GM18868 (cell line): ENCODE results near the gene LUC7L.
"Not testable (repeated sequence)": the region's sequence is repeated elsewhere in the genome, so short reads cannot be mapped to it uniquely, and the experiment has no call there.

Experiments
- ATAC-seq: cut with Tn5 transposase; IDR thresholded peaks from one replicate; pipeline ENCODE4 v1.9.1; 2021; ENCODE audit warnings: mild to moderate bottlenecking, moderate library complexity; ENCODE audit not compliant: unreplicated experiment

Gene LUC7L, protein sequence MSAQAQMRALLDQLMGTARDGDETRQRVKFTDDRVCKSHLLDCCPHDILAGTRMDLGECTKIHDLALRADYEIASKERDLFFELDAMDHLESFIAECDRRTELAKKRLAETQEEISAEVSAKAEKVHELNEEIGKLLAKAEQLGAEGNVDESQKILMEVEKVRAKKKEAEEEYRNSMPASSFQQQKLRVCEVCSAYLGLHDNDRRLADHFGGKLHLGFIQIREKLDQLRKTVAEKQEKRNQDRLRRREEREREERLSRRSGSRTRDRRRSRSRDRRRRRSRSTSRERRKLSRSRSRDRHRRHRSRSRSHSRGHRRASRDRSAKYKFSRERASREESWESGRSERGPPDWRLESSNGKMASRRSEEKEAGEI

DNA sequence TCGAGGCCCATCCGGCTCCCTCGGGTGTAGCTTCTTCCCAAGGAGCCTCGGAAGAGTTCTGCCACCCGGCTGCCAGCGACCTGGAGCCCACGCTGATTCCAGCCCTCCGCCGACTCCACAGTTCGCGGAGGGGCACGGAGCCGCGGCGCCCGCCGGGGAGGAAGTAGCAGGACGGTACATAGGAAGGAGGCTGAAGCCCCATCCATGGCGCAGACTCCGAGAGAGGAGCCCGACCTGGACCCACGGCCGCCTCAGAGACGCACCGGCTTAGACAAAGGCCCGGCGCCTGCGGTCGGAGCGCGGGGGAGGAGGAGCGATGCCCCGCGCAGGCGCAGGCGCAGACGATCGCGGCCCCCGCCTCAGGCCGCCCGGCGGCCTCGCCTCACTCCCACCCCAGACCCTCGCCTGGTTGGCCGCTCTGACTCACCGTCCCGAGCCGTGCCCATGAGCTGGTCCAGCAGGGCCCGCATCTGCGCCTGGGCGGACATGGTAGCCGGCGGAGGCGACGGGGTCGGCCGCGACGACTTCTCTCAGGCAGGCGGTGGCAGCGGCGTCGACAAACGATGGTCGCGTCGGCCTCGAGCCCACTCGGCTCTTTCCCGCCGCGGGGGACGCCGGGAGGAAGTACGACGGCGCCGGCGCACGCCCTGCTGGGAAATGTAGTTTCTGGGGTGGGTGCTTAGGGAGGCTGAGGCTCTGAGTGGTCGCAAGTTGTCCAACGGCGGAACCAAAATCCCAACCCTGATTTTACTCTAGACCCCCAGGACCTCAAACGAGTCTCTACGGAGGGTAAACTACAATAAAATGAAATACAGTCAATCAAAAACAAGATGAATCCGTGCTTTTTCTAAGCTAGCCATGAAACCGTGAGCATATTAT lies at the start of gene LUC7L:
LUC7L (minus strand) TSS at position 598 of the 879 bp plus-strand sequence; CDS start at position 488, 110 bp downstream.
- ATAC-seq: peak; percentile 78

DNA sequence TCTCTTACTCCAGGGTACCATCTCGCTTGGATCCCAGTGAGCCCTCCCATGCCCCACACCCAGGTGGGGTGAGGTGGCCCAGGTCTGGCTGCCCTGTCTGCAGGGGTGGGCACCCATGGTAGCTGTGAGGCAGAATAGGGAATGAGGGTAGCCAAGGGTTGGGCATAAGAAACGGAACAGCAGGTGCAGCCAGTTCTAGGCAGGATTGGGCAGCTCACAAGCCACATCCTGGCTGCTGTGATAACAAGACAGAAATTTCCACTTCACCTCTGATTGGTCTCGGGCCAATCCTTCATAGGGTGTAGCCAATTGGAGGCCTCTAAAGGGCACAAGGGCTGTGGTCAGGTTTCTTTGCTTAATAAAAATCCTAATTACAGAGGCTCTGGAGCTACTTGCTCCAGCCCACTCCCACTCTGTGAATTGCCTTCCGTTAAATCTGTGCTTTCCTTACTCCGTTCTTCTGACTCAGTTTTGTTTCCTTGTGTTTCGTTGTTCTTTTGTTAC lies 49.7 kb upstream of the LUC7L start:
- no peak for ATAC-seq

DNA sequence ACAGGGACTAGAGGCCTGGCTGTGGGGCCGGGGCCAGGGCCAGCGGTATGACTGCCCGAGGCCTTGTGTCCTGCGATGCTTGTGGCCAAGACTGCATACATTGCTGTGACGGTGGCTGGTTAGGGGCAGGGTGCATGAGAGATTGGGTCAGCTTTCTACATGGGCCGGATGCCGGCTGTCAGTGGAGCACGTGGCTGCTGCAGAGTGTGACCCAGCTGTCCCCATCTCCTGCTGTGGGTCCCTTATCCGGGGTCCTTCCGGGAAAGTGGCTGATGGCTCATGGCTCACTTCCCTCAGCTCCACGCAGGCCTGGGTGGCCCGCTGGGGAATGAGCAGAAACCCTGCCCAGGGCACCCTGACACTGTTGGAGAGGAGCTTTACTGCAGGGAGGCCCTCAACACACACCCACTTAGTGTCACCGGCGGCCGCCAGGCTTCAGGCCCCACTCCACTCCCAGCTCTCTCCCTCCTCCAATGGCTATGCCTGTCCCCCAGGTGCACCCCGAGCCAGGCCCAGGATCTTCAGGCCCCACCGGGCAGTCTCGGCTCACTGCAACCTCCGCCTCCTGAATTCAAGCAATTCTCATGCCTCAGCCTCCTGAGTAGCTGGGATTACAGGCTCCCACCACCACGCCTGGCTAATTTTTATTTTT lies 47.3 kb upstream of the LUC7L start:
- no peak for ATAC-seq

DNA sequence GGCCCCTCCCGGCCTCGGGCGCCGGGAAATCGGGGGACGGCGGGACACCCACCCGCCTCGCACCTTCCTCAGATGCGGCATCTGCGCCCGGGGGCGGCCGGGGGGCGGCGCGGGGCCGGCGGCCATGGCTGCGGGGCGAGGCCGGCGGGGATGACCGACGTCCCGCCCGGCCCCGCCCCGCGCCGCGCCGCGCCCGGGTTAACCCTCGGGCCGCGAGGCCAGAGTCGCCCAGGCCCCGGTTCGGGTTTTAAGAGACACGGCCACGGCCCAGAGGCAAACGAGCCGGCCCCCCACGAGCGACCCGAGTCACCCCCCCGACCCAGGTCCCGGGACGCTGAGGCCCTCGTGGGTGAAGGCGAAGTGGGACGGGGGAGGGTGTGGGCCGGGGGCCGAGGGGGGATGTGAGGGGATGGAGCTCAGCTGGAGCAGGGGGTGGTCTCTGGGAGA lies 46.6 kb upstream of the LUC7L start, which contains the start of gene RGS11:
RGS11 (minus strand) TSS at position 159 of the 447 bp plus-strand sequence; CDS start at position 126, 33 bp downstream.
- no peak for ATAC-seq

DNA sequence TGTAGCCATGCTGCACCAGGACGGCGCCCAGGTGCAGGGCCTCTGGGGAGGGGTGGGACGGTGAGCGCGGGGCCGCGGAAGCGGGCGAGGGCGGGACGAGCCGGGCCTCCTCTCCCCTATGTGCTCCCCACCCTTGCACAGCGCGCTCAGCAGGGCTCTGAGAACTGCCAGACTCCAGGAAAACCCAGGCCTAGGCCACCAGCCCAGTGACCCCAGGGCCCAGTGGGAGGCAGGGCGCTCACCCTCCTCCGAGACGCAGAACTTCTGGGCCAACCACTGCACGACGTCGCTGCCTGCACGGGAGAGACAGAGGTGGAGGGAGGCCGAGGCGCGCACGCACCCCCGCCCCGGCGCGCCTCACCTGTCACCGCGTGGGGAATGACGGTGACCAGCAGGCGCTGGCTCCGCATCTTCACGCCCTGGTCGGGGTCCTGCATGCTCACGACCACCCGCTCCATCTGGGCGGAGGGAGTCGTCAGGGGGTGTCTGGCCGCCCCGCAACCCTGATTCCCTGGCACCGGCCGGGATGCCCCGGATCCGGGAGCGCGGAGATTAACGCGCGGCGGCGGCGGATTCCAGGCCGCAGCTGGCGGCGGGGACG lies 45.9 kb upstream of the LUC7L start:
- no peak for ATAC-seq

DNA sequence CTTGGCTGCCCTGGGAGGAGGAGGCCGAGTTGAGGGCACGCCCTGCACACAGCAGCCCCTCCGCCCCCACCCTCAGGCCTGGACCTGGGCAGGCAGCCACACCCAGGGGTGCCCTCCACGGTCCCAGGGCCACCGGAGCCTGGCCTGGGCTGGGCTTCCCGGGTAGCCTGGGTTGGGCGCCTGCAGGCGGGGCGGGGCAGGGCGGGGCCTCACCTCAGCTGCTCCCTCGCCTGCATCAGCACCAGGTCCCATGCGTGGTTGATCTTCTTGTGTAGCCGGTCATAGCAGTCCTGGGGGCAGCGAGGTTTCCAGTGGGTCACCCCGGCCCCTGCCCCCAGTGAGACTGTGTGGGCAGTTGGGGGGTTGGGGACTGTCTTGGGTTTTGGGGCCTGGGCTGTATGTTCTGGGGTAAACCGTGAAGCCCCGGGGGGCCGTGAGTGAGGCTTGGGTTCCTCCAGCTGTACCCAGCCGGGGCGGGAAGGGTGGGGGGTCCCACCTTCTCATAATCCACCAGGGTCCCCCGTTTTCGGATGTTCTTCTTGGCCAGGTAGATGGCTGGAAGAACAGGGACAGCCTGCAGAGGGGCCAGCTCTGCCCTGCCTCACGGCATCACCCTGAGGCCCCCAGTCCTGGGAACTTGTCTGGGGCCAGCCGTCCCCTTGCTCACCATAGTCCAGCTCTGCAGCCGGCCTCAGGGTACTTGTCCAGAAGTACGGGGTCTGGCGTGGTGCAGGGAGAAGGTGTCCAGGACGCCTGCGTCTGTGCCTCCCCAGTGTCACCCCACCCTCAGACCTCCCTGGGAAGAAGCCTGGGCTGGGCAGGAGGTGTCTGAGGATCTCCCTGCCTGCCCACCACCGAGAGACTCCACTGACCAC lies 44.5 kb upstream of the LUC7L start:
- no peak for ATAC-seq

DNA sequence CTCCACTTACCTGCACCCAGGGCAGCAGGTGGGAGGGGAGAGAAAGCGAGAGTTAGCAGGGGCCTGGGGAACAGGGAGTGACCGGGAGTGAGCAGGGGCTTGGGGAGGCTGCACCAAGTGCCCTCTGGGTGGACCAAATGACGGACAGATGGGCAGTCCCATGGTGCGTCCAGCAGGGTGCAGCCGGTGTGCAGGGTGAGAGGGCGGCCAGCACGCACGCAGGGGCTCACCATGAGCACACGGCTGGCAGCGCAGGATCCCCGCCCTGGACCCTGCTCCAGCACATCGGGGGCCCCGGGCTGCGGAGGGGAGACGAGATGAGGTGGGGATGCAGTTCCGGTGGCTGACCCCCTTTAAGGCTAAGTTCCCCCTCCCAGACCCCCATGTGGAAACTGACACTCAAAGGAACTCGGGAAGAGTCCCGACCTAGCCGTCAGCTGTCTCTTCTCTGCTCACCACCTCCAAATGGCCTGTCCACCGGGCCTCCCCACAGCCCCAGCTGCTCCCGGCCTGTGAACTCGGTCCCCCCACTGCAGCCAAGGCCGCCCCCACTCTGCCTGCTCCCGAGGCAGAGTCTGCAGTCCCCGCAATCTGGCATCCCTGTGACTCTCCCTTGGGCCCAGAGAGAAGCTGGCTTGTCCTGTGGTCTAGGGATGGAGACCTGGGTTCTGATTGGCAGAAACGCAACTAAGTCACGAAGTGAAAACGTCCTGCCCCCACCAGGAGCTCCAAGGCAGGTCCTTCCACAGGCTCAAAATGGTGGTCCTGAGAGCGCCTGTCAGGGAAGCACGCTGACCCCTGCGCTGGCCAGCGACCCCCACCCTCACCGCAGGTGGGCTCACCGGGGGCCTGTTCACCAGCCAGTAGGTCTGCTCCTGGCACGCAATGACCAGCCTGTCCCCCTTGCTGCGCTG lies 43.6 kb upstream of the LUC7L start:
- no peak for ATAC-seq

DNA sequence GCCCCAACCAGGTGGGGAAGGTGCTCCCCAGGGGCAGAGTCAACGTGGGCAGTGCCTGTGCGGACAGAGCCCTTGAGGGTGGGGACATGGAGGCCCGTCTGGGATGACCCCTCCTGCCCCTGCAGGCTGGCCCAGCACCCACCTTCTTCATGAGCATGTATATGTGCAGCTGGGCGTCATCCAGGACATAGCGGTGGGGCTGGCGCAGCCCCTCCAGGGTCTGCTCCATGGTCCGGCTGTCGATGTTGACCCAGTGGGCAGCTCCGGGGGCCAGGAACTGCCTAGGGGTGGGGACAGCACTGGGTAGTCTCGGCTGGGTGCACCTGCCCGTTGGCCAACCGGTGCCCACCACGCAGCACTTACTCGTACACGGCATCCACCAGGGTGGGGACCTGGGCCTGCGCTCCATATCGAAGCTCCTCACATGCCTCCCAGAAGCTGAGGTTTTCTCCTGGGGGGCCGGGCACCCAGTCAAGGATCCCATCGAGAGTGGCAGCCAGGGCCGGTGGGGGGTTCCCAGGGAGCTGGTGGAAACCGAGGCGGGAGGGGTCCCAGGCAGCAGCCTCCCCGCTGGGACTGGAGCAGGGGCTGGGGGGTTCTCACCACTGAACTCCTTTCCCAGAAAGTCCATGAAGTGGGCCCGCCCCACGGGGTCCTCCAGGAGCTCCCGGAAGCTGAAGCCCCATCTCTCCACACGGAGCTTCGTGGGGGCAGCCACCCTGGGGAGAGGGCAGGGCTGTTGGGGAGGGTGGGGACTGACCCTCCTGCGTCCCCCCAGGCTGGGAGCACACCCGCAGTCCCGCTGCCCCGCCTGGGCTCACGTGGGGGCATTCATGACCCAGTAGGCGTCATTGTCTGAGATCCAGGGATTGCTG lies 41.4 kb upstream of the LUC7L start:
- no peak for ATAC-seq

DNA sequence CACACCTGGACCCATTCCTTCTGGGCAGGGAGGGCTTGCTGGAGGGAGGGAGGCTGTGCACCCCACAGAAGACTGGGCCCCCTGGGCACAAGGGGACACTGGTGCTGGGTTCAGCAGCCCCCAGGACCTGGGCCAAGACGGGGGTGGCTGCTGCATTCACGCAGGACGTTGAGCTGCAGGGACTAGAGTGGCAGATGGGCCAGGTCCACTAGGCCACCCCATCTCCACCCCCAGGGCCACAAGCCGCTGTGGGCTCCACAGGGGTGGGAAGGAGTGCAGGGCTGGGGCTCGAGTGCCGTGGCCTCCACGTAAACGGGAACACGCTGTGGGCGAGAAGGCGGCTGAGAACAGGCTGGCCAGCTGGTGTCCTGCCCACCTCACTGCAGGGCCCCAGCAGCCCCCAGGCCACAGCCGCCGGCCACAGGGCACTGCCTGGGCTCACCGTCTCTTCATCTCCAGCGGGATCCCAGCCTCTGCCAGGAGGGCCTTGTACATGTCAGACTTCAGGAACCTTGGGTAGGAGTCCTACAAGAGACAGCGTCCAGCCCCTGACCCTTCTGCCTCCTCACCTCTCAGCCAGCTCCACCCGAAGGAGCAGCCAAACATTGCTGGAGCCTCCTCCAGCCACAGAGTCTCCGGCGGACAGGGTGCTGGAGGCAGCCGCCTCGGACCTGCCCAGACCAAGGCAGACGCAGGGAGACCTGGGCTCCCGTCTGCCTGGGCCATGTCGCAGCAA lies 40.0 kb upstream of the LUC7L start:
- ATAC-seq: no peak

DNA sequence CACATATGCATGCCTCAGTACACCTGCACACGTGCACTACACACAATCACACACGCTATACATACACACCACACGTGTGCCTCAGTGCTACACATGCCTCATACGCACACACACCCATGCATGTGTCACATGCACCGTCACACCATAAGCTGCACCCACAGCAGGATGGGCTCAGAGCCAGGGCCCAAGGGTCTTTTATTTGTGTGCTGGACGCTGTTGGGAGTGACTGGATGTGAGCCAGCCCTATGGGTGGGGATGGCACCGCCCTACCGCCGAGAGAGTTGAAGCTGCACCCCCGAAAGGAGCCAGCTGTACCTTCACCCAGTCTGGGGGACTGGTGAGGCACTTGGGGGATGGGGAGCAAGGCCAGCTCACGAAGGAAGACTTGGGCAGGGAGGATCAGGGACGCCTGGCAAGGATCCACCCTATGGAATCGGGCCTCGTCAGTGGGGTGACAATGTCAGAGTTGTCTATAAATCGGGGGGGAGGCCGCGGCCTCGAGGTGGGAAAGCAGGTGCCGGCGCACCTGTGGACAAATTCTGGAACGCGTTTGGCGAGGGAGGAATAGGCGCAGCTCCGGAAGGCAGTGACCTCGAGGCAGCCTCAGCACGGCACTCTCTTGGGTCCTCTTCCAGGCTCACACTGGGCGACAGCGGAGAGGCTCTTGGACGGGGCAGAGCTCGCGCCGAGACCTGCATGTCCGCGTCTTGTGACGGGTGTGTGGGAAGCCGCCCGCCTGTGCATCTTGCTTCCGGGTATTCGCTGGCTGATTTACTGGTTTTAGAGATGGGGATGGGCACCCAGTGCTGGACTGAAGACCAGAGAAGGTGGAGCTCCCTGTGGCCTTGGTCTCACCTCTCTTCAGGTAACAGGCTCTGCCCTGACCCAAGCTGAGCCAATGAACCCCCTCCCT lies 39.1 kb upstream of the LUC7L start:
- ATAC-seq: no peak

DNA sequence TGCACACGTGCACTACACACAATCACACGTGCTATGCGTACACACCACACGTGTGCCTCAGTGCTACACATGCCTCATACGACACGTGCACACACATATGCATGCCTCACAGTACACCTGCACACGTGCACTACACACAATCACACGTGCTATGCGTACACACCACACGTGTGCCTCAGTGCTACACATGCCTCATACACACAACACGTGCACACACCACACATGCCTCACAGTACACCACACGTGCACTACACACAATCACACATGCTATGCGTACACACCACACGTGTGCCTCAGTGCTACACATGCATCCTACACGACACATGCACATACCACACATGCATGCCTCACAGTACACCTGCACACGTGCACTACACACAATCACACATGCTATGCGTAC lies 38.3 kb upstream of the LUC7L start:
- ATAC-seq: not testable (repeated sequence)

DNA sequence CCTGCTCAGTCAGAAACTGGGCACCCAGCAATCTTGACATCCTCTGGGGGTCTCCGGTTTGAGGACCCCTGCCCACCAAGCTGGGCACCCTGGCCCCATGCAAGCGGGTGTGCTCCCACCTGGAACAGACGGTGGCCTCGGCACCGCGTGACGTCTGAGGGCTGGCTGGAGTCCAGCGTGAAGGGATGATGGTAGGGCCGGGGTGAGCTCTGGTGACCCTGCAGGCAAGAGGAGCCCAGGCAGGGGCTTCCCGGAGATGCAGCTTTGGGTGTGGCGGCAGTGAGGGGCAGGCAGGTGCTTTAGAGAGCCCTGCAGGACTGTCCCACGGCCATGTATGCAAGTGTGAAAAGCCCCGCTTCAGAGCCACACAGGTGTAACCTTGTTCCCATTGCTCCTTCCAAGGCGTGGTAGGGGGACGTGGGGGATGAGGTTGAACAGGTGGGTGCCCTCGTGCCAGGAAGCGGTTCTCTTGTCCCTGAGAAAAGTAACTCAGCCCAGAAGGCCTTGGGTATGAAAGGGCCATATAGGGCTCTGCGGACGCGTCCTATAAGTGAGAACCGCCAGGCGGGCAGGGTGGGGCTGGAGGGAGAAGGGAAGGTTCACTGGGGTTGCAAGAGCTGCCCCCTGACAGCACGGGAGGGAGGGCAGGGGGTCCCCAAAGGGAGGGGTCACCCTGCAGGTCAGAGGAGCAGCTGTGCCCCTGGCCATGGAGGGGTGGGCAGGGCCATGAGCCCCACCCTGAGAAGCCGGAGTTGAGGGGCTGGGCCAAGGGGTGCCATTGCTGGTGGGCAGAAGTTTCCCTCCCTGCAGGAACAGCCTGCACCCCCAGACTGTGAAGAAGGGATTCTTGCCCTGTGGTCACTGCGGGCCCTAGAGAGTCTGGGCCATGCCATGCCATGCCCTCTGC lies 37.3 kb upstream of the LUC7L start:
- no peak for ATAC-seq

DNA sequence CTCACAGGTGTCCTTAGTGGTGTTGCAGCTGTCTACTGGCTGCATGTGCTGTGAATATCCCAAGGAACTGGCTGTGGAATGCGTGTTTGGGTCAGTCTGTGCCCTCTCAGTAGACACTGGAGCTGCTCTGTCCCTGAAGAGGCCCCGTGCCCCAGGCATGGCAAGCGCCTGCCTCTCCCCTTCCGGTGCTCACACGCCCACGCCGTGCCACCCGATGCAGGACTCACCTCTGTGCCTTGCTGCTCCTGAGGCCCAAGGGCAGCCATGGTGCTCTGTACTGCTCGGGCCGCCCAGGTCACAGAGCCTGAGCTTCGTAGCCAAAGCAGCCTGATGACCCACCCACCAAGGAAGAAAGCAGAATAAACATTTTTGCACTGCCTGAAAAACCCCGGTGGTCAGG lies 36.5 kb upstream of the LUC7L start:
- ATAC-seq: no peak

DNA sequence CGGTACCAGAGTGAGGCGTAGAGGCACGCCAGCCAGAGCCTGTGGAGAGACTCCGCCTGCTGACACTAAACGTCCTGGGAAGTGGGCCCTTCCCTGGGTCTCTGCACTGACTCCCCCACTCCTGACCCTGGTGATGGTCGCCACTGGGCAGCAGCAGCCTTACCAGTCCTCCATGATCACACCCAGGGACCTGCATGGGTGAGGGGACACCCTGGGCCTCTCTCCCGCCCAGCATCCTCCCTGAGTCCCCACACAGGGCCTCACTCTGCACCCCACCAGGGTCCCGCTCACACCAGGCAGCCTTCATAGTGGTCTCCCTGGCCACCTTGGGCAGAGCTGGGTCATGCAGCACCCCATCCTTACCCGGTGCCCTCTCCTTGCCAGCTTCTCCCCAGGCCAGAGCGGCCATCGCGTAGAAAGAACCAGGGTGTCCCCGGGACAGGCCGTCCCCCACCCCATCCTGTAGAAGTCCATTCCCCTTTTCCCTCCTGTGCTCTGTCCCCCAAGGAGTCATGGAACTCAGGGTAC lies 35.8 kb upstream of the LUC7L start:
- ATAC-seq: no peak
